ENCODE measurements around the gene FAM193A. TPM values are rescaled to one million over a fixed set of nuclear protein-coding genes. Genes with fewer than 3 reads are reported as not detected.

FAM193A gene, protein sequence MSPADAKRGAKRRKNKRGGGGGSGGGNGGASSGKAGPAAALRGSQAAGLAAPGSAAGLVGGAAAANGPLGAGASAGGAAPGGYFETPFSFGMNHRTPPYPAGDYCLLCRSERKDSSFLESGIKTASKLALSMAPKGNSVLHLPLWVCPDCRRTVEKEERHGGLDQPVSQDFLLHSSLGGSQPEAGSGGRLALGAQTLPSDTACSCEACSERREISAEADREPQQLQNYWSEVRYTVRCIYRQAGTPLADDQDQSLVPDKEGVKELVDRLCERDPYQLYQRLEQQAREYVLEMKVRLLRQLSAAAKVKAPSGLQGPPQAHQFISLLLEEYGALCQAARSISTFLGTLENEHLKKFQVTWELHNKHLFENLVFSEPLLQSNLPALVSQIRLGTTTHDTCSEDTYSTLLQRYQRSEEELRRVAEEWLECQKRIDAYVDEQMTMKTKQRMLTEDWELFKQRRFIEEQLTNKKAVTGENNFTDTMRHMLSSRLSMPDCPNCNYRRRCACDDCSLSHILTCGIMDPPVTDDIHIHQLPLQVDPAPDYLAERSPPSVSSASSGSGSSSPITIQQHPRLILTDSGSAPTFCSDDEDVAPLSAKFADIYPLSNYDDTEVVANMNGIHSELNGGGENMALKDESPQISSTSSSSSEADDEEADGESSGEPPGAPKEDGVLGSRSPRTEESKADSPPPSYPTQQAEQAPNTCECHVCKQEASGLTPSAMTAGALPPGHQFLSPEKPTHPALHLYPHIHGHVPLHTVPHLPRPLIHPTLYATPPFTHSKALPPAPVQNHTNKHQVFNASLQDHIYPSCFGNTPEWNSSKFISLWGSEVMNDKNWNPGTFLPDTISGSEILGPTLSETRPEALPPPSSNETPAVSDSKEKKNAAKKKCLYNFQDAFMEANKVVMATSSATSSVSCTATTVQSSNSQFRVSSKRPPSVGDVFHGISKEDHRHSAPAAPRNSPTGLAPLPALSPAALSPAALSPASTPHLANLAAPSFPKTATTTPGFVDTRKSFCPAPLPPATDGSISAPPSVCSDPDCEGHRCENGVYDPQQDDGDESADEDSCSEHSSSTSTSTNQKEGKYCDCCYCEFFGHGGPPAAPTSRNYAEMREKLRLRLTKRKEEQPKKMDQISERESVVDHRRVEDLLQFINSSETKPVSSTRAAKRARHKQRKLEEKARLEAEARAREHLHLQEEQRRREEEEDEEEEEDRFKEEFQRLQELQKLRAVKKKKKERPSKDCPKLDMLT (N-terminal part only)
- total RNA-seq (2014; rRNA removed; shearing (Covaris generic)) = 13.3 and 16.3 TPM in 2 replicates

DNA sequence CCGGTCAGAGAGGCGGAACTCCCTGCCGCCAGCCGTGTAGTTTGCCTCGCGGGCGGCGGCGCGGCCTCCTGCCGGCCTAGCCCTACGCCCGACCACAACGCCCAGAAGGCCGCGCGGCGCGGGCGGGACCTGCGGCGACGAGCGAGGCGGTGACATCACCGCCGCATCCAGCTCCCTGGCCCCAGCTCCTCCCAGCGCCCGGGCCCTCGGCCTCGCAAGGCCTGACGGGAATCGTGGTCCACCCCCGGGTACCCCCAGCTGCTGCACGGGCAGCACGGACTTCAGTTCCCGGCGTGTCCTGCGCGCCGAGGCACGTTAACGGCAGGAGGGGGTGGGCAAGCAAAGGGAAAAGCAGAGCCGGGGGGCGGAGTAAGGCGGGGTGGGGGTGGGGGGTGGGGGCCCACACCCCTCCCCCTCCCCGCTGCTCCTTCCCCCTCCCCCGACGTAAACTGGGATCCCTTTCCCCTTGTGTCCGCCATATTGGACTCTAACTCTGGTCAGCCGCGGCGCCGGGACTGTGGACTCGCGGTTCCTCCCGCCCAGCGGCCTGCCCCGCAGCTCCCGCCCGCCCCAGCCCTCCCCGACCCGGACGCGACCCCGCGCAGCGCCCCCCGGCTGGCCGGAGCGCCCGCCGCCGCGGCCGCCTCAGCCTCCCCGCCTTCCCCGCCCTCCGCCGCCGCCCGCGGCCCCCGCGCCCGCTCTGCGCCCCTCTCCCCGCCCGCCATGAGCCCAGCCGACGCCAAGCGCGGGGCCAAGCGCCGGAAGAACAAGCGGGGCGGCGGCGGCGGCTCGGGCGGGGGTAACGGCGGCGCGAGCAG lies at the start of gene FAM193A:
FAM193A (plus strand) TSS at position 455 of the 818 bp plus-strand sequence; CDS start at position 724, 269 bp downstream.
- Histone ChIP-seq H3K27me3 (ENCODE audit: control insufficient read depth, insufficient read depth, low read length) (no peaks in the 10 kb centered on the region), H3K4me3 (ENCODE audit: insufficient read depth, low read depth, low read length) (peak within 1 kb of the TSS; percentile 95), H3K36me3 (replicated peaks; ENCODE audit: control insufficient read depth, insufficient read depth, low read length) (no peaks in the 10 kb centered on the region)
- peak; percentile 99 for DNase-seq

DNA sequence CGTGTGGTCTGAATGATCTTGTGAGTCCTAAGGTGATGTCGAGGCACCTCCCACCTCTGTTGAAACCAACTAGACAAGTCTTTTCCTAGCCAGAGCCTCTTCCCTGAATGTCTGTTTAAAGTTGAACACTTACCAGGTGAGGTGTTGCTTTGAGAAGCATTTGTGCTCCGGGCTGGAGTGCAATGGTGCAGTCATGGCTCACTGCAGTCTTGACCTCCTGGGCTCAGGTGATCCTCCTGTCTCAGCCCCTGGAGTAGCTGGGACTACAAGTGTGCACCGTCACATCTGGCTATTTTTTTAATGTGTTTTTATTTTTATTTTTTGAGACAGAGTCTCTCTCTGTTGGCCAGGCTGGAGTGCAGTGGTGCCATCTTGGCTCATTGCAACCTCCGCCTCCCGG lies 49.5 kb upstream of the FAM193A start:
- peaks cover 10% of the 10 kb centered on the region for H3K36me3 ChIP-seq (replicated peaks; ENCODE audit: control insufficient read depth, insufficient read depth, low read length)
- no peaks in the 10 kb centered on the region for H3K27me3 ChIP-seq (ENCODE audit: control insufficient read depth, insufficient read depth, low read length)
- no peak overlapping the region for H3K4me3 ChIP-seq (ENCODE audit: insufficient read depth, low read depth, low read length)
- no peak for DNase-seq

DNA sequence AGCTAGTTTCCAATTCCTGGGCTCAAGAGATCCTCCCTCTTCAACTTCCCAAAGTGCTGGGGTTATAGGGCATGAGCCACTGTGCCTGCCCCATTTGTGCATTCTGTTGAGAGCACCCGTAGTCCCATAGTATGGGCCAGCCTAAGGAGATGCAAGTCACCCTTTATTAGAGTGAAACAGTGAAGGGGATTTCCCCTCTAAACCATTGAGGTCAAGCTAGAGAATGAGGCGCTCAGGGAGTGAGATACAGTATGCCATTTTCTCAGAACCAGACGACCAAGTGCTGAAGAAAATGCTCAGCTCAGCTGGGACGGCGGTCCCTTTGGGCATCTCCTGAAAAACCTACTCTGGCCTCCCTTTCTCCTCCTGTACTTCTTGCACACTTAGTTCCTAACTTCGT lies 48.8 kb upstream of the FAM193A start:
- DNase-seq = no peak
- H3K27me3 ChIP-seq (ENCODE audit: control insufficient read depth, insufficient read depth, low read length) = no peaks in the 10 kb centered on the region
- no peak overlapping the region for H3K4me3 ChIP-seq (ENCODE audit: insufficient read depth, low read depth, low read length)
- peaks cover 17% of the 10 kb centered on the region for H3K36me3 ChIP-seq (replicated peaks; ENCODE audit: control insufficient read depth, insufficient read depth, low read length)

DNA sequence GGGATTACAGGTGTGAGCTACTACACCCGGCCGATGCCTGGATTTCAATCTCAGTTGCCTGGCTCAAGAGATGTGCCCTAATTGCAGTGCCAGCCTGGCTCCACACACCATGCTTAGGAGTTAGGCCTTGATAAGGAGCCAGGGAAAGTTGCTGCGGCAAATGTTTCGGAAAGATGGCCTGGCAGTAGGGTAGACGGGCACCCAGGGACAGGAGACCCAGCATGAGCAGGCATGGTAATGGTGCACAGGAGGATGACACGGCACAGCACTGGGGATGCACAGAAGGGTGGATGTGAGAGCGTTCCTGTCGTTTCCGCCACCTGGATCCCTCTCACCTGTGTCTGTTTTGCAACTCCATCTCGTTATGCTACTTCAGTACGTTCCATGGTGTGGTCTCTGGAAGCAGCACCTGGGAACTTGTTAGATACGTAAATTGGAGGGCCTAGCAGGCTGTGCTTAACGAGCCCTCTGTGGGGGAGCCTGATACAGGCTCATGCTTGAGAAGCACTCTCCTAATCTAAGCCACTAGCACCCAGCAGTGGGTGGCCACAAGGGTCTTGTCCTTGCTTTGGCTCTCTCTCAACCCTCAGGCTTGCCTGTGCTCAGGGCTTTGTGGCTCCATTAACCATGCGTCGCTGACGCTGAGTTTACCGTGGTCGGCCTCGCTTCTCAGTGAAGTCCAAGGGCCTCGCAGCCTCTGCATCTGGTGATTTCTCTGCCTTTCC lies 47.2 kb upstream of the FAM193A start:
- no peak for DNase-seq
- Histone ChIP-seq H3K27me3 (ENCODE audit: control insufficient read depth, insufficient read depth, low read length) (no peaks in the 10 kb centered on the region), H3K36me3 (replicated peaks; ENCODE audit: control insufficient read depth, insufficient read depth, low read length) (peaks cover 22% of the 10 kb centered on the region), H3K4me3 (ENCODE audit: insufficient read depth, low read depth, low read length) (no peak overlapping the region)

DNA sequence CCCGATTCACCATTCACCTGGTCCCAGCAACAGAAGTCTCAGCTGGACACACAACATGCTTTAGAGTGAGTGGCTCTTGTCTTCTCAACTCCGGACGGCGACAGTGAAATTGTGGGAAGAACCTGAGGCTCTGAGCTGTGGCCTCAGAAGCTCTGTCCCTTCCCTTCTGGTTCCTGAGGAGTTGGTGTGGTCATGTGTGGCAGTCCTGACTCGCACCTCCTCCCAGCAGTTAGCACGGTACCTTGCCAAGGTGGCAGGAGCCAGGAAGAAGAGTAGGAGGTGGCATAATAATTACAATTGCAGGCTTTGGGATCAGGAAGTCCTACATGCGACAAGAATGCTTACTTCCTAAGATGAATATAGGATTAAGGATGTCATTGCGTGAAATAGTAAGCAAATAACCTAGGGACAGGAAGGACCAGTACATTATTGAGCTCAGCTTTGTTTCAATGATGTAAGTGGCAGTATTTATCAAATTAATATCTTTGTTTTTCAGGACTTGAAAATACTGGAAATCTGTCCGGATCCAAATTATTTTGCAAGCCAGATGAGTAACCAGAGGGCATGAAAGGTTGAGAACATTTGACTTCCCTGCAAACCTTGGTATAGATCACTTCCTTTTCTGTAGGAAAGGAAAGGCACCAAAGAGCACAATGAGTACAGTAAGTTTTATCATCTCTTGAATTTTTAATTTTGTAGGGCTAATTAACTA lies 46.5 kb upstream of the FAM193A start:
- no peak overlapping the region for H3K4me3 ChIP-seq (ENCODE audit: insufficient read depth, low read depth, low read length)
- H3K36me3 ChIP-seq (replicated peaks; ENCODE audit: control insufficient read depth, insufficient read depth, low read length) = peaks cover 24% of the 10 kb centered on the region
- no peaks in the 10 kb centered on the region for H3K27me3 ChIP-seq (ENCODE audit: control insufficient read depth, insufficient read depth, low read length)
- DNase-seq = no peak

DNA sequence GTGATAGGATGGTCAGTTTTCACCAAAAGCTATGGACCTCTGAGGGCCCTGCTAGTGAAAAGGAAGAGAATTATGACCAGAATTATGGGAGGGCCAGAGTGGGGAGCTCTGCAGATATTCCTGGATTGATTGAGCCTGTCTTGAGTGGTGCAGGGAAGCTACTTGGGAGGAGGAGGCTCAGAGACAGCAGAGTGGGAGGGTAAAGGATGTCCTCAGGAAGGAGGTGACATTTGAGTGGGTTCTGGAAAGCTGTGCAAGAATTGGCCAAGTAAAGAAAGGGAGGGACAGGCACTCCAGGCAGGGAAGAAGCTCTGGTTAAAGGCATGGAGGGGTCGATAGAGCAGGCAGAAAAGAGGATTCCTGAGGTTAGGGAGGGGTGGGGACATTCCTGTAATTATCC lies 43.5 kb upstream of the FAM193A start:
- no peak for DNase-seq

DNA sequence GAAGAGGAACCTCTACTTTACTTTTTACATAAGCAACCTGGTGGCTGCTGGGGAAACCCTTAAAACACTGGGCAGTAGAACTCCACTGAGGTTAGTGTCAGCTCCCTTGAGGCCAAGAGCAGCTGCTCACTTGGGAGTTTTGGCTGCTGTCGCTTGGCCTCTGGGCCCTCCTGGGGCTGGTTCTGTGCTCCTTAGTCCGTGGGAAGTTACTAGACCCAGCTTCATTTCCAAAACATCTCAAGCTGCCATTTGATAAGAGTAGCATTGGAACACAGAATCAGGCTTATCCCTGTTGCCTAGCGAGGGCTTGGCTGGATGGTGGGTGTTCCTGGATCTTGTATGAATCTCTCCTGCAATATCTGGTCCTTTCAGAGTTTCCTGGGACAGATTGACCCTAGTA lies 41.5 kb upstream of the FAM193A start:
- no peak for DNase-seq
- Histone ChIP-seq H3K4me3 (ENCODE audit: insufficient read depth, low read depth, low read length) (no peak overlapping the region), H3K36me3 (replicated peaks; ENCODE audit: control insufficient read depth, insufficient read depth, low read length) (peaks cover 39% of the 10 kb centered on the region), H3K27me3 (ENCODE audit: control insufficient read depth, insufficient read depth, low read length) (no peaks in the 10 kb centered on the region)

More for the DNA sequence above, 43.5 kb upstream of the FAM193A start:
- Histone ChIP-seq H3K27me3 (ENCODE audit: control insufficient read depth, insufficient read depth, low read length) (no peaks in the 10 kb centered on the region), H3K4me3 (ENCODE audit: insufficient read depth, low read depth, low read length) (no peak overlapping the region), H3K36me3 (replicated peaks; ENCODE audit: control insufficient read depth, insufficient read depth, low read length) (peaks cover 41% of the 10 kb centered on the region)

DNA sequence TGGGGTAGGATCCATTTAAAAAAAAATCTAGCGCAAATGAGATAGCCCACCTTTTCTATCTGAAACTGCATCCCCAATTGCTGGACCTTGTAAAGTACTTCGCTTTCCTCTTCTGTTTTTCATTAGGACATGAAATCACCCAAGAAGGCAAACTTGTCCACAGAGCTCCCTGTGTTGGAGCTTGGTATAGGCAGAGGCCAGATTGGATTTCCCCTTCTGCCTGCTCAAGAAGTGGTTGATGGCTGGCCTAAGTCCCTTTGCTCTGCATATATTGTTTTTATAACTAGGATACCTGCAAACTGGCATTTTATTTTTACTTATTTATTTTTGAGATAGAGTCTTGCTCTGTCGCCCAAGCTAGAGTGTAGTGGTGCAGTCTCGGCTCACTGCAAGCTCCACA lies 39.1 kb upstream of the FAM193A start:
- DNase-seq = no peak
- peaks cover 42% of the 10 kb centered on the region for H3K36me3 ChIP-seq (replicated peaks; ENCODE audit: control insufficient read depth, insufficient read depth, low read length)
- H3K4me3 ChIP-seq (ENCODE audit: insufficient read depth, low read depth, low read length) = no peak overlapping the region
- no peaks in the 10 kb centered on the region for H3K27me3 ChIP-seq (ENCODE audit: control insufficient read depth, insufficient read depth, low read length)

DNA sequence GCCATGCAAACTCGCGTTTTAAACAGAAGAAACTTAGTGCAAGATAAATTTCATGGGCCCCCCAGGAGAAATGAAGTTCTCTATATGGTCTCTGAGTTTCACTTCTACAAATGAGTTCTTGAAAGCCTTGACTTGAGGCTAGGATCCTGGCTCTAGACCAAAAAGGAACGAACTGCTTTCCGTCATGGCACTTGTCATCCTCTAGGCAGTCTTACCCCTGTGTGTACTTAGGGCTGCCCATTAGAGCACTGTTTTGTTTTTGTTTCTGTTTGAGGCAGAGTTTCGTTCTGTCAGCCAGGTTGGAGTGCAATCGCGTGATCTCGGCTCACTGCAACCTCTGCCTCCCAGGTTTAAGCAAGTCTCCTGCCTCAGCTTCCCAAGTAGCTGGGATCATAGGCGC lies 38.5 kb upstream of the FAM193A start:
- no peaks in the 10 kb centered on the region for H3K27me3 ChIP-seq (ENCODE audit: control insufficient read depth, insufficient read depth, low read length)
- no peak overlapping the region for H3K4me3 ChIP-seq (ENCODE audit: insufficient read depth, low read depth, low read length)
- DNase-seq = no peak
- peaks cover 40% of the 10 kb centered on the region for H3K36me3 ChIP-seq (replicated peaks; ENCODE audit: control insufficient read depth, insufficient read depth, low read length)

DNA sequence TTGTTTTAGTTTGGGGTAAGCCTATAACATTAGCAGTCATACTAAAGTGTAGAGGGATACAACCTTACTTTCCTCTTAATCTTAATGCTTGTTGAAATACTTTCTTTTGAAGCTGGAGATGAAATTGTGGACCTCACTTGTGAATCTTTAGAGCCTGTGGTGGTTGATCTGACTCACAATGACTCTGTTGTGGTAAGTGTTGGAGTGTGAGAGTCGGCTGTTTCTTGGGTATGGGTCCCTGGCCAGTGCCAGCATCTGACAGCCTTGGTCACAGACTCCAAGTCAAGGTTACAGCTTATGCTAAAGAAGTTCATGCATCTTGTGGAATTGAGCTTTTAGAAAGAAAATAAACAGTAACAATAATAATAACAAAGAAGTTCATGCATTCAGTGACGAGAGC lies 35.9 kb upstream of the FAM193A start:
- DNase-seq = no peak
- no peaks in the 10 kb centered on the region for H3K27me3 ChIP-seq (ENCODE audit: control insufficient read depth, insufficient read depth, low read length)
- no peak overlapping the region for H3K4me3 ChIP-seq (ENCODE audit: insufficient read depth, low read depth, low read length)
- H3K36me3 ChIP-seq (replicated peaks; ENCODE audit: control insufficient read depth, insufficient read depth, low read length) = peaks cover 35% of the 10 kb centered on the region

DNA sequence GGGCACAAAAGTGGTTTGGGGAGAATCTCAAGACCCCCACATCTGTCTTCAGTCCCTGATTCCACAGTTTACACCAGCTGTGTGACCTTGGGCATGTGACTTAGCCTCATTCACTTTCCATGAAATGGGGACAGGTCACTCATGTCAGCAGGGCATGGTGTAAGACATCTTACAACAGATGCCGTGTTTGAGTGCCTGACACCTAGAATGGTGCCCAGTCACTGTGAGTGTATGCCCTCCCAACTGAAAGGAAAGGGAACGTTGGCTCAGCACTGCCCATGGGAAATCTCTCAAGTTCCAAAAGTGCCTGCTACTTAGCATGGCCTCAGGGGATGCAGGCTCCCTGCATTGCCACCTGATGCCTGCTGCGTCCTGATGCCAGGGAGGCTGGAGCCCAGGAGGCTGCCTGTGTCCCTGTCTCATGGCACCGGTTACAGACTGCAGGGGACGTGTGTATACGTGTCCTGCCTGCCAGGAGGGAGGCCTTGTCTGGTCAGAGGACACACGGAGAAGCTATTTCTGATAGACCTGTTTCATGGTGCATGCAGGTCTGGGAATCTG lies 35.3 kb upstream of the FAM193A start:
- DNase-seq = no peak
- Histone ChIP-seq H3K4me3 (ENCODE audit: insufficient read depth, low read depth, low read length) (no peak overlapping the region), H3K36me3 (replicated peaks; ENCODE audit: control insufficient read depth, insufficient read depth, low read length) (peaks cover 35% of the 10 kb centered on the region), H3K27me3 (ENCODE audit: control insufficient read depth, insufficient read depth, low read length) (no peaks in the 10 kb centered on the region)

DNA sequence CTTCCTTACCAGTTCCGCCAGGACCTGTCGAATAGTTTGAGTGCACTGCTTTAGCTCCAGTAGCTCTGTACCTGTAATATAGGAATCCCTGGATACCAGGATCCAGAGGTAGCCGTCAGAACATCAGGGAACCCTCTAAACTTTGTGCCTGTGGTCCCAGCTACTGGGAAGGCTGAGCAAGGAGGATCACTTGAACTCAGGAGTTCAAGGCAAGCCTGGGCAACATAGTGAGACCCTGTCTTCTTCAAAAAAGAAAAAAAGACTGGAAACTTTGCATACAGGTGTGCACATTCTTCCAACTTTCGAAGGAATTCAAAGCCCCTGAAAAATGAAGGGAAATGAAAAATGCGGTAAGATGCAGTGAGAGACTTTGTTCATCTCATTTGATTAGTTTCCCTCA lies 32.6 kb upstream of the FAM193A start:
- H3K4me3 ChIP-seq (ENCODE audit: insufficient read depth, low read depth, low read length) = no peak overlapping the region
- H3K36me3 ChIP-seq (replicated peaks; ENCODE audit: control insufficient read depth, insufficient read depth, low read length) = peaks cover 25% of the 10 kb centered on the region
- no peak for DNase-seq
- no peaks in the 10 kb centered on the region for H3K27me3 ChIP-seq (ENCODE audit: control insufficient read depth, insufficient read depth, low read length)
